RWPE2 (cell line): ENCODE data around the gene ASCC1.
"Not testable (repeated sequence)": the region's sequence is repeated elsewhere in the genome, so short reads cannot be mapped to it uniquely, and the experiment has no call there.

Experiments used
- ATAC-seq: fragments of 200-7000 bp; cut with Tn5 transposase; 3 replicates; pipeline ENCODE4 v1.9.1; 2021; ENCODE audit warnings: low read depth
- DNase-seq: peaks from one replicate; pipeline ENCODE4 v3.0.0-alpha.2; 2020; ENCODE audit warnings: low spot score
- H3K27ac ChIP-seq: fragments of 450-650 bp; 2 replicates; pipeline ENCODE4 v1.5.1; 2017; ENCODE audit warnings: mild to moderate bottlenecking; ENCODE audit not compliant: poor library complexity, severe bottlenecking
- H3K27me3 ChIP-seq: fragments of 250-450 bp; sonication (Bioruptor Pico); 2 replicates; pipeline ENCODE4 v1.5.1; 2021; ENCODE audit warnings: mild to moderate bottlenecking, moderate library complexity; ENCODE audit not compliant: insufficient read depth, poor library complexity, severe bottlenecking
- H3K36me3 ChIP-seq: fragments of 250-450 bp; sonication (Bioruptor Pico); 2 replicates; pipeline ENCODE4 v1.5.1; 2020; ENCODE audit warnings: low read depth, mild to moderate bottlenecking, moderate library complexity
- H3K4me1 ChIP-seq: fragments of 250-450 bp; sonication (Bioruptor Pico); 2 replicates; pipeline ENCODE4 v1.5.1; 2021; ENCODE audit warnings: mild to moderate bottlenecking, moderate library complexity; ENCODE audit not compliant: insufficient read depth, poor library complexity, severe bottlenecking
- H3K4me3 ChIP-seq: fragments of 250-450 bp; sonication (Bioruptor Pico); 2 replicates; pipeline ENCODE4 v1.5.1; 2021; ENCODE audit warnings: mild to moderate bottlenecking, moderate library complexity; ENCODE audit not compliant: severe bottlenecking
- H3K9me3 ChIP-seq: fragments of 250-450 bp; sonication (Bioruptor Pico); 2 replicates; pipeline ENCODE4 v1.5.1; 2021; ENCODE audit warnings: mild to moderate bottlenecking, moderate library complexity; ENCODE audit not compliant: severe bottlenecking
- TF ChIP-seq, protein P1 (sequence below): fragments of 450-650 bp; IDR thresholded peaks from one replicate; pipeline ENCODE4 v1.5.1; 2017; ENCODE audit warnings: mild to moderate bottlenecking, moderate library complexity; ENCODE audit not compliant: poor library complexity, severe bottlenecking

The ASCC1 gene

DNA sequence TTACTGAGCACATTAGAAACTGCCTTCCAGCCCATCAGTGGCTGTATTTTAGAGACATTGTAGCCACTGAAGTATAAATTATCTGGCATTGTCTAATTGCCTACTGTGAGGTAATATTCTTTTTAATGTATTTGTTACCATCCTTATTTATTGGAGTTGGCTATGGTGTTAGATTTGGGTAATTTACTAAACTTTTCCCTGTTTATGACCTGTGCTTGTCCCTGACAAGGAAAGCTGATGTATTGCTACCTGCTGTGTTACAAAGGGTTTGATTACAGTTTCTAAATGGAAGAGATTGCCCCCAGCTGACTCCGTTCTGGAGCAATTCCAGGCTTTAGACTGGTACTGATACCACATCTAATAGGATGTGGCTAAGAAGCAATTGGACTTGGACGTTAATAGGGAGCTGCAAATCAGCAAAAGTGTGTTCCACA, 12.3 kb upstream of the ASCC1 start:
- peaks cover 3% of the 10 kb centered on the region for H3K4me1 ChIP-seq

DNA sequence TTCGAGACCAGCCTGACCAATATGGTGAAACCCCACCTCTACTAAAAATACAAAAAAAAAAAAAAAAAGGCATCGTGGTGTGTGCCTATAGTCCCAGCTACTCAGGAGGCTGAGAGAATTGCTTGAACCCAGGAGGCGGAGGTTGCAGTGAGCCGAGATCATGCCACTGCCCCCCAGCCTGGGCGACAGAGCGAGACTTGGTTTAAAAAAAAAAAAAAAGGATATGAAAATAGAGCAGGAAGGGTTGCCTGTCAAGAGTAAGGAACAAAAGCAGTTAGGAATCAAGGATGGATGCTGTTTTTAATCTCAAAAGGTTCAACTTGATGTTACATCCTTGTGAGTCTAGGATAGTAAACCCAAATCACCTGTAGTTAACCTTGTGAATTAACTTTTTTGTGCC, 11.8 kb upstream of the ASCC1 start:
- Histone ChIP-seq H3K27me3 (no peaks in the 10 kb centered on the region), H3K4me3 (no peak overlapping the region), H3K4me1 (peaks cover 3% of the 10 kb centered on the region), H3K36me3 (peaks cover 76% of the 10 kb centered on the region), H3K9me3 (no peaks in the 10 kb centered on the region), H3K27ac (no peak overlapping the region)
- ATAC-seq (no peak), DNase-seq (no peak)
- TF ChIP-seq, protein P1, sequence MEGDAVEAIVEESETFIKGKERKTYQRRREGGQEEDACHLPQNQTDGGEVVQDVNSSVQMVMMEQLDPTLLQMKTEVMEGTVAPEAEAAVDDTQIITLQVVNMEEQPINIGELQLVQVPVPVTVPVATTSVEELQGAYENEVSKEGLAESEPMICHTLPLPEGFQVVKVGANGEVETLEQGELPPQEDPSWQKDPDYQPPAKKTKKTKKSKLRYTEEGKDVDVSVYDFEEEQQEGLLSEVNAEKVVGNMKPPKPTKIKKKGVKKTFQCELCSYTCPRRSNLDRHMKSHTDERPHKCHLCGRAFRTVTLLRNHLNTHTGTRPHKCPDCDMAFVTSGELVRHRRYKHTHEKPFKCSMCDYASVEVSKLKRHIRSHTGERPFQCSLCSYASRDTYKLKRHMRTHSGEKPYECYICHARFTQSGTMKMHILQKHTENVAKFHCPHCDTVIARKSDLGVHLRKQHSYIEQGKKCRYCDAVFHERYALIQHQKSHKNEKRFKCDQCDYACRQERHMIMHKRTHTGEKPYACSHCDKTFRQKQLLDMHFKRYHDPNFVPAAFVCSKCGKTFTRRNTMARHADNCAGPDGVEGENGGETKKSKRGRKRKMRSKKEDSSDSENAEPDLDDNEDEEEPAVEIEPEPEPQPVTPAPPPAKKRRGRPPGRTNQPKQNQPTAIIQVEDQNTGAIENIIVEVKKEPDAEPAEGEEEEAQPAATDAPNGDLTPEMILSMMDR = no peak

More for the DNA sequence above, 12.3 kb upstream of the ASCC1 start:
- Histone ChIP-seq H3K36me3 (peaks cover 78% of the 10 kb centered on the region), H3K4me3 (no peak overlapping the region), H3K27me3 (no peaks in the 10 kb centered on the region), H3K27ac (no peak overlapping the region), H3K9me3 (no peaks in the 10 kb centered on the region)
- DNase-seq (no peak), ATAC-seq (no peak)
- TF ChIP-seq, protein P1 = no peak

DNA sequence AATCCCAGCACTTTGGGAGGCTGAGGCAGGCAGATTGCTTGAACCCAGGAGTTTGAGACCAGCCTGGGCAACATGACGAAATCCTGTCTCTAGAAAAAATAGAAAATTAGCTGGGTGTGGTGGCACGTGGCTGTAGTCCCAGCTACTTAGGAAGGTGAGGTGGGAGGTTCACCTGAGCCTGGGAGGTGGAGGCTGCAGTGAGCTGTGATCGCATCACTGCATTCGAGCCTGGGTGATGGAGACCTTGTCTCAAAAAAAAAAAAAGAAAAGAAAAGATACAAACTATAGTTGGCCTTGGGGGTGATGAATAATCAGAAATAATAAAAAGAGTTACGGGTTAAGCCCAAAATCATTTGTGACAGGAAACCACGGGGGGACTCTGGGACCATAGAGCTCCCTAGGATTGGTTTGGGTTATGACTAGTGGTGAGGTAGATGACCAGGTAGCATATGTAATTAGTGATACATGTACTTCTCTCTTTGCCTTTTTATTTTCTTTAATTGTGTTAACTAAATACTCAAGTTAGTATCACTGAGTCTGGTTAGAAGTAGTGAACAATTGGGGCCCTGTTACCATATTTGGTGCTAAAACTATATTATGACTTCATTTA, 10.4 kb upstream of the ASCC1 start:
- Histone ChIP-seq H3K27me3 (no peaks in the 10 kb centered on the region), H3K36me3 (peaks cover 68% of the 10 kb centered on the region), H3K4me3 (no peak overlapping the region), H3K4me1 (peaks cover 3% of the 10 kb centered on the region), H3K27ac (peak overlapping the region; percentile 10), H3K9me3 (no peaks in the 10 kb centered on the region)
- TF ChIP-seq, protein P1 = no peak
- ATAC-seq (no peak), DNase-seq (no peak)

DNA sequence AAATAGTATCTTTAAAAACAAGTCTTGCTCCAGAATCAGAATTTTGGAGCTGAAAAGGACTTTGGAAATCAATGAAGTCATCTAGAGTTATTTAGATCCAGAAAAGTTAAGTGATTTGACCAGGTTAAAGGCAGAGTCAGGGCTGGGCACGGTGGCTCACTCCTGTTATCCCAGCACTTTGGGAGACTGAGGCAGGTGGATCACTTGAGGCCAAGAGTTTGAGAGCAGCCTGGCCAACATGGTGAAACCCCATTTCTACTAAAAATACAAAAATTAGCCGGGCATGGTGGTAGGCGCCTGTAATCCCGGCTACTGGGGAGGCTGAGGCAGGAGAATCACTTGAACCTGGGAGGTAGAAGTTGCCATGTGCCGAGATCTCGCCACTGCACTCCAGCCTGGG, 8.1 kb upstream of the ASCC1 start:
- DNase-seq, H3K27me3 ChIP-seq, H3K9me3 ChIP-seq, H3K4me1 ChIP-seq, H3K4me3 ChIP-seq, ATAC-seq: not testable (repeated sequence)
- Histone ChIP-seq H3K27ac (peak overlapping the region; percentile 44), H3K36me3 (peaks cover 64% of the 10 kb centered on the region)

DNA sequence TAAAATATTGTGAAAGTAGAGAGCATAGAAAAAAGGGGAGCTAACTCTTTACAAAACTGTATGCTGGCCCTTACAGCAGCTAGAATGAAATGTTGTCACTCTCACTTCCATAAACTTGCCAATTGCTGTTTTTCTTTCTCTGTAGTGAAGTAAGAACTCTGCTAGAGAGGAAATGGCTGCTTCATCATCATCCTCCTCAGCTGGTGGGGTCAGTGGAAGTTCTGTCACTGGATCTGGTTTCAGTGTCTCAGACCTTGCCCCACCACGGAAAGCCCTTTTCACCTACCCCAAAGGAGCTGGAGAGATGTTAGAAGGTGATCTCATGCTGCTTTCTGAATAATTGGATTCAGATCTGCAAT, 7.6 kb upstream of the ASCC1 start:
- peaks cover 69% of the 10 kb centered on the region for H3K36me3 ChIP-seq
- no peaks in the 10 kb centered on the region for H3K9me3 ChIP-seq
- no peak for DNase-seq

More for the DNA sequence above, 7.6 kb upstream of the ASCC1 start:
- ATAC-seq = no peak
- Histone ChIP-seq H3K4me1 (peaks cover 5% of the 10 kb centered on the region), H3K4me3 (no peak overlapping the region), H3K27me3 (no peaks in the 10 kb centered on the region), H3K27ac (peak overlapping the region; percentile 44)
- TF ChIP-seq, protein P1 = no peak
